Measurements from ENCODE around the gene COL7A1. TPM values are rescaled to one million over a fixed set of nuclear protein-coding genes. Genes with fewer than 3 reads are reported as not detected.

The COL7A1 gene
- total and polyA plus RNA-seq, 2 of the 13 experiments (the other 11 are each of a cell fraction or from before 2014, with no cell fraction given) = 2.7 to 11.7 TPM

DNA sequence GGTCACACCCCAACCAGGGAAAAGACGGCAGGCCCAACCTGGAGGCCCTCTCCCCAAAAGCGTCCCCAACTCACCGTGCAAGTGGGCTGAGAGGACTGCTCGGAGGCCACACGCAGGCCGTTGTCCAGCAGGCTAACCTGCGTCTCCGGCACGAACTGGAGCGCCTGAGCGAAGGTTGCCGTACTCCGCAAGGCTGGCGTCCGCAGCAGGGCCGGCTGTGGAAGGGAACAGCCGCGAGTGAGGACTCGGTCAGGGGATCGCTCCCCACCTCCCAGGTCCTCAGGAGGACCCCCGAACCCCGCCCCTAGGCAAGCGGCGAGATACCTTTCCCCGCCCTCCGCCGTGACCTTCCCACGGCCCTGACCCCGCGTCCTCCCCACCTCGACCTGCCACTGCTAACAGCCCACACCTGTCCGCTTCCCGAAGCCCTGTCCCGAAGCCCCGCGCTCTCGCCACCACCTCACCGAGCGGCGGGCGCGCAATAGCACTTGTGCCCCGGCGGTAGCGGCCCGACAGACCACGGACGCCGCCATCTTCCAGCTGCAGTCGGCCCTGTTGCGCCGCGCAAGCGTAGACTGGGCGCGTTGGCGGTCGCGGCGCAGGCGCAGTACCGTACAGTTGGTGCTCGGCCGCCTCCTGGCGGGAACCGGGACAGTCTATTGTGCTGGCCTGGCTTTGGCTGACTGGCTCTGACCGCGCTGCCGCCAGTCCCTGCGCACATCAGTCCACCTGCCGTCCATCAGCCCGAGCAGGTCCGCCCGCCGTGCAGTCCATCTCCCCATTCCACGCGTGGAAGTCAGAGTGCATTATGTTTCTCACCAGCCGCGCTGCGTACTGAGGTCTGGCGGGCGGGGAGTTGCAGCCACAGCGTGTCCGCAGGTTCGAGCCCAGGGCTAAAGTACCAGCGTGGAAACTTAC, 14.2 kb upstream of the COL7A1 start, which contains the start of gene UQCRC1 (continued):
- TF ChIP-seq, protein P1, sequence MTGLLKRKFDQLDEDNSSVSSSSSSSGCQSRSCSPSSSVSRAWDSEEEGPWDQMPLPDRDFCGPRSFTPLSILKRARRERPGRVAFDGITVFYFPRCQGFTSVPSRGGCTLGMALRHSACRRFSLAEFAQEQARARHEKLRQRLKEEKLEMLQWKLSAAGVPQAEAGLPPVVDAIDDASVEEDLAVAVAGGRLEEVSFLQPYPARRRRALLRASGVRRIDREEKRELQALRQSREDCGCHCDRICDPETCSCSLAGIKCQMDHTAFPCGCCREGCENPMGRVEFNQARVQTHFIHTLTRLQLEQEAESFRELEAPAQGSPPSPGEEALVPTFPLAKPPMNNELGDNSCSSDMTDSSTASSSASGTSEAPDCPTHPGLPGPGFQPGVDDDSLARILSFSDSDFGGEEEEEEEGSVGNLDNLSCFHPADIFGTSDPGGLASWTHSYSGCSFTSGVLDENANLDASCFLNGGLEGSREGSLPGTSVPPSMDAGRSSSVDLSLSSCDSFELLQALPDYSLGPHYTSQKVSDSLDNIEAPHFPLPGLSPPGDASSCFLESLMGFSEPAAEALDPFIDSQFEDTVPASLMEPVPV (CRISPR knock-in tag; IDR thresholded peaks at IDR 0.05) = peak; percentile 88
- TF ChIP-seq ETV6 (CRISPR knock-in tag; conservative IDR thresholded peaks at IDR 0.05) = peak; percentile 47
- TF ChIP-seq ZNF263 (CRISPR knock-in tag; IDR thresholded peaks at IDR 0.05) = peak; percentile 68; the same call in 1 of the 2 replicates
- TF ChIP-seq LCORL (IDR thresholded peaks at IDR 0.05) = no peak
- TF ChIP-seq LCORL (CRISPR knock-in tag; IDR thresholded peaks at IDR 0.05) = peak; percentile 79
- TF ChIP-seq, protein P2, sequence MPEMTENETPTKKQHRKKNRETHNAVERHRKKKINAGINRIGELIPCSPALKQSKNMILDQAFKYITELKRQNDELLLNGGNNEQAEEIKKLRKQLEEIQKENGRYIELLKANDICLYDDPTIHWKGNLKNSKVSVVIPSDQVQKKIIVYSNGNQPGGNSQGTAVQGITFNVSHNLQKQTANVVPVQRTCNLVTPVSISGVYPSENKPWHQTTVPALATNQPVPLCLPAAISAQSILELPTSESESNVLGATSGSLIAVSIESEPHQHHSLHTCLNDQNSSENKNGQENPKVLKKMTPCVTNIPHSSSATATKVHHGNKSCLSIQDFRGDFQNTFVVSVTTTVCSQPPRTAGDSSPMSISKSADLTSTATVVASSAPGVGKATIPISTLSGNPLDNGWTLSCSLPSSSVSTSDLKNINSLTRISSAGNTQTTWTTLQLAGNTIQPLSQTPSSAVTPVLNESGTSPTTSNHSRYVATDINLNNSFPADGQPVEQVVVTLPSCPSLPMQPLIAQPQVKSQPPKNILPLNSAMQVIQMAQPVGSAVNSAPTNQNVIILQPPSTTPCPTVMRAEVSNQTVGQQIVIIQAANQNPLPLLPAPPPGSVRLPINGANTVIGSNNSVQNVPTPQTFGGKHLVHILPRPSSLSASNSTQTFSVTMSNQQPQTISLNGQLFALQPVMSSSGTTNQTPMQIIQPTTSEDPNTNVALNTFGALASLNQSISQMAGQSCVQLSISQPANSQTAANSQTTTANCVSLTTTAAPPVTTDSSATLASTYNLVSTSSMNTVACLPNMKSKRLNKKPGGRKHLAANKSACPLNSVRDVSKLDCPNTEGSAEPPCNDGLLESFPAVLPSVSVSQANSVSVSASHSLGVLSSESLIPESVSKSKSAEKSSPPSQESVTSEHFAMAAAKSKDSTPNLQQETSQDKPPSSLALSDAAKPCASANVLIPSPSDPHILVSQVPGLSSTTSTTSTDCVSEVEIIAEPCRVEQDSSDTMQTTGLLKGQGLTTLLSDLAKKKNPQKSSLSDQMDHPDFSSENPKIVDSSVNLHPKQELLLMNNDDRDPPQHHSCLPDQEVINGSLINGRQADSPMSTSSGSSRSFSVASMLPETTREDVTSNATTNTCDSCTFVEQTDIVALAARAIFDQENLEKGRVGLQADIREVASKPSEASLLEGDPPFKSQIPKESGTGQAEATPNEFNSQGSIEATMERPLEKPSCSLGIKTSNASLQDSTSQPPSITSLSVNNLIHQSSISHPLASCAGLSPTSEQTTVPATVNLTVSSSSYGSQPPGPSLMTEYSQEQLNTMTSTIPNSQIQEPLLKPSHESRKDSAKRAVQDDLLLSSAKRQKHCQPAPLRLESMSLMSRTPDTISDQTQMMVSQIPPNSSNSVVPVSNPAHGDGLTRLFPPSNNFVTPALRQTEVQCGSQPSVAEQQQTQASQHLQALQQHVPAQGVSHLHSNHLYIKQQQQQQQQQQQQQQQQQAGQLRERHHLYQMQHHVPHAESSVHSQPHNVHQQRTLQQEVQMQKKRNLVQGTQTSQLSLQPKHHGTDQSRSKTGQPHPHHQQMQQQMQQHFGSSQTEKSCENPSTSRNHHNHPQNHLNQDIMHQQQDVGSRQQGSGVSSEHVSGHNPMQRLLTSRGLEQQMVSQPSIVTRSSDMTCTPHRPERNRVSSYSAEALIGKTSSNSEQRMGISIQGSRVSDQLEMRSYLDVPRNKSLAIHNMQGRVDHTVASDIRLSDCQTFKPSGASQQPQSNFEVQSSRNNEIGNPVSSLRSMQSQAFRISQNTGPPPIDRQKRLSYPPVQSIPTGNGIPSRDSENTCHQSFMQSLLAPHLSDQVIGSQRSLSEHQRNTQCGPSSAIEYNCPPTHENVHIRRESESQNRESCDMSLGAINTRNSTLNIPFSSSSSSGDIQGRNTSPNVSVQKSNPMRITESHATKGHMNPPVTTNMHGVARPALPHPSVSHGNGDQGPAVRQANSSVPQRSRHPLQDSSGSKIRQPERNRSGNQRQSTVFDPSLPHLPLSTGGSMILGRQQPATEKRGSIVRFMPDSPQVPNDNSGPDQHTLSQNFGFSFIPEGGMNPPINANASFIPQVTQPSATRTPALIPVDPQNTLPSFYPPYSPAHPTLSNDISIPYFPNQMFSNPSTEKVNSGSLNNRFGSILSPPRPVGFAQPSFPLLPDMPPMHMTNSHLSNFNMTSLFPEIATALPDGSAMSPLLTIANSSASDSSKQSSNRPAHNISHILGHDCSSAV (CRISPR knock-in tag; IDR thresholded peaks at IDR 0.05; ENCODE audit: borderline replicate concordance) = no peak
- peak; percentile 47; the same call in 1 of the 2 replicates for TF ChIP-seq CCDC6 (CRISPR knock-in tag; IDR thresholded peaks at IDR 0.05)
- no peak for TF ChIP-seq ZNF143 (CRISPR knock-in tag; IDR thresholded peaks at IDR 0.05)
- peak; percentile 85 for TF ChIP-seq RAD21 (CRISPR knock-in tag; IDR thresholded peaks at IDR 0.05)
- TF ChIP-seq ZNF205 (CRISPR knock-in tag; IDR thresholded peaks at IDR 0.05) = 0 out of 2 replicates have a peak, but pooled peaks have one; percentile 6
- TF ChIP-seq TCF7L2 (IDR thresholded peaks at IDR 0.05; ENCODE audit: low read depth, low read length) = no peak
- TF ChIP-seq ZNF530 (CRISPR knock-in tag; IDR thresholded peaks at IDR 0.05; ENCODE audit: low read depth) = no peak
- TF ChIP-seq, protein P3, sequence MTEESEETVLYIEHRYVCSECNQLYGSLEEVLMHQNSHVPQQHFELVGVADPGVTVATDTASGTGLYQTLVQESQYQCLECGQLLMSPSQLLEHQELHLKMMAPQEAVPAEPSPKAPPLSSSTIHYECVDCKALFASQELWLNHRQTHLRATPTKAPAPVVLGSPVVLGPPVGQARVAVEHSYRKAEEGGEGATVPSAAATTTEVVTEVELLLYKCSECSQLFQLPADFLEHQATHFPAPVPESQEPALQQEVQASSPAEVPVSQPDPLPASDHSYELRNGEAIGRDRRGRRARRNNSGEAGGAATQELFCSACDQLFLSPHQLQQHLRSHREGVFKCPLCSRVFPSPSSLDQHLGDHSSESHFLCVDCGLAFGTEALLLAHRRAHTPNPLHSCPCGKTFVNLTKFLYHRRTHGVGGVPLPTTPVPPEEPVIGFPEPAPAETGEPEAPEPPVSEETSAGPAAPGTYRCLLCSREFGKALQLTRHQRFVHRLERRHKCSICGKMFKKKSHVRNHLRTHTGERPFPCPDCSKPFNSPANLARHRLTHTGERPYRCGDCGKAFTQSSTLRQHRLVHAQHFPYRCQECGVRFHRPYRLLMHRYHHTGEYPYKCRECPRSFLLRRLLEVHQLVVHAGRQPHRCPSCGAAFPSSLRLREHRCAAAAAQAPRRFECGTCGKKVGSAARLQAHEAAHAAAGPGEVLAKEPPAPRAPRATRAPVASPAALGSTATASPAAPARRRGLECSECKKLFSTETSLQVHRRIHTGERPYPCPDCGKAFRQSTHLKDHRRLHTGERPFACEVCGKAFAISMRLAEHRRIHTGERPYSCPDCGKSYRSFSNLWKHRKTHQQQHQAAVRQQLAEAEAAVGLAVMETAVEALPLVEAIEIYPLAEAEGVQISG (CRISPR knock-in tag; IDR thresholded peaks at IDR 0.05) = peak; percentile 80
- peak; percentile 51; the same call in 1 of the 2 replicates for TF ChIP-seq RFXAP (CRISPR knock-in tag; IDR thresholded peaks at IDR 0.05; ENCODE audit: borderline replicate concordance)
- TF ChIP-seq, protein P4, sequence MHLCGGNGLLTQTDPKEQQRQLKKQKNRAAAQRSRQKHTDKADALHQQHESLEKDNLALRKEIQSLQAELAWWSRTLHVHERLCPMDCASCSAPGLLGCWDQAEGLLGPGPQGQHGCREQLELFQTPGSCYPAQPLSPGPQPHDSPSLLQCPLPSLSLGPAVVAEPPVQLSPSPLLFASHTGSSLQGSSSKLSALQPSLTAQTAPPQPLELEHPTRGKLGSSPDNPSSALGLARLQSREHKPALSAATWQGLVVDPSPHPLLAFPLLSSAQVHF (CRISPR knock-in tag; IDR thresholded peaks at IDR 0.05) = no peak

All from HepG2 (cell line).